8988T (cell line): ENCODE results near the gene HLA-DPB1.
"Not testable (repeated sequence)": the region's sequence is repeated elsewhere in the genome, so short reads cannot be mapped to it uniquely, and the experiment has no call there.

Source experiments
- DNase-seq: peaks from one replicate; pipeline ENCODE4 v3.0.0; 2011

HLA-DPB1 gene

DNA sequence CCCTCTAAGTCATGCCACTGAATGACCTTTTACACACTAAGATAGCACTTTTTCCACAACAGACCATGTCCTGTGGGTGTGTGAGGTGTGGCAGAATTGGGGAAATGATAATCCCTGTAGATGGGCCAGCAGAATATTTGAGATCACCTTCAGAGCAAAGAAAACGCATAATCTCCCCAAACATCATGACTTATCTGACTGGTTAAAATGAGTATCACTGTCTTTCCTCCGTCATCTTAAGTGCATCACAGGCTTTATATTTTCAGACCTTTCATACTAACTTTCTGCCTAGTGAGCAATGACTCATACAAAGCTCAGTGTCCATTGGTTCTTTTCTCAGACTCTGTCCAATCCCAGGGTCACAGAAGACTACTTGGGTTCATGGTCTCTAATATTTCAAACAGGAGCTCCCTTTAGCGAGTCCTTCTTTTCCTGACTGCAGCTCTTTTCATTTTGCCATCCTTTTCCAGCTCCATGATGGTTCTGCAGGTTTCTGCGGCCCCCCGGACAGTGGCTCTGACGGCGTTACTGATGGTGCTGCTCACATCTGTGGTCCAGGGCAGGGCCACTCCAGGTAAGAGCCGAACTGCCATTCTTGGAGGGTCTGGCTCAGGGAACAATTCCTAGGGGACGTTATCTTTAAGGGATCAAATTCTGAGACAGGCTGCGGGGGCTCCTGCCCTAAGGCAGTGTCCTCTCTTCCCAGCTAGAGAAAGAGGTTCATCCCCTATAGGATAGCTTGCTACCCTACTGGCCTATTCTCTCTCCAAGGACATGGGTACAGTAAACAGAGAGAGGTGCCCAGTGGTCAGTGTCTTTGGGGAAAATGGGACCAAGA, at the start of gene HLA-DPB1:
Gene HLA-DPB1, plus strand, starts transcription at position 423 of the 838 bp plus-strand sequence. Its CDS starts 52 bp downstream, at position 475.
- DNase-seq = no peak

DNA sequence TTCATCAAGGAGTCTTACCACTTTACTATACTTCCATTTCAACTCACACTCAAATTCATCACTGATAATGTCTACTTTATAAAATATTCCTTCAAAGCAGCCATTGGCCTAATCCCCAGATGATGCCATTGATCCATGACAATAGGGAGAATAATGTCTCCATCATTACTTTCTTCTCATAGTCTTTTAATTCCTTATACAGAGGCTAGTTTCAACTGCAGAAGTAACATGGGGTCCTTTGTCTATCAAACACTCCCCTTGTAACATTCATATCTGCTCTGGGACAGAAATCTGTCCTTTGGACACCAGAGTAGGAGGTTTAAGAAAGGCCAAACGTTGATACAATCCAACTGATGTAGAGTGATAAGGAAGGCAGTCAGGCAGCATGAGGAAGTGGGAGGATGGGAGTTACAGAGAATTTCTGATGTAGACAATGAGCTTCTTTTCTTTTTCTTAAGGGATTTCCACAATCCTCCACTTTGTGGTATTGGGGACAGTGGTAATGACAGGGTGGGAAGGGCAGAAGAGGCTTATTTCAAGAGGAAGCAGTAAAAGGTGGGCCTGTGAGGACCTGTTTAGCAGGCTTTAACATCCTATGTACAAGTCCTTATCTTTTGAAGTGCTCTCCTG, 47.5 kb upstream of the HLA-DPB1 start:
- no peak for DNase-seq

DNA sequence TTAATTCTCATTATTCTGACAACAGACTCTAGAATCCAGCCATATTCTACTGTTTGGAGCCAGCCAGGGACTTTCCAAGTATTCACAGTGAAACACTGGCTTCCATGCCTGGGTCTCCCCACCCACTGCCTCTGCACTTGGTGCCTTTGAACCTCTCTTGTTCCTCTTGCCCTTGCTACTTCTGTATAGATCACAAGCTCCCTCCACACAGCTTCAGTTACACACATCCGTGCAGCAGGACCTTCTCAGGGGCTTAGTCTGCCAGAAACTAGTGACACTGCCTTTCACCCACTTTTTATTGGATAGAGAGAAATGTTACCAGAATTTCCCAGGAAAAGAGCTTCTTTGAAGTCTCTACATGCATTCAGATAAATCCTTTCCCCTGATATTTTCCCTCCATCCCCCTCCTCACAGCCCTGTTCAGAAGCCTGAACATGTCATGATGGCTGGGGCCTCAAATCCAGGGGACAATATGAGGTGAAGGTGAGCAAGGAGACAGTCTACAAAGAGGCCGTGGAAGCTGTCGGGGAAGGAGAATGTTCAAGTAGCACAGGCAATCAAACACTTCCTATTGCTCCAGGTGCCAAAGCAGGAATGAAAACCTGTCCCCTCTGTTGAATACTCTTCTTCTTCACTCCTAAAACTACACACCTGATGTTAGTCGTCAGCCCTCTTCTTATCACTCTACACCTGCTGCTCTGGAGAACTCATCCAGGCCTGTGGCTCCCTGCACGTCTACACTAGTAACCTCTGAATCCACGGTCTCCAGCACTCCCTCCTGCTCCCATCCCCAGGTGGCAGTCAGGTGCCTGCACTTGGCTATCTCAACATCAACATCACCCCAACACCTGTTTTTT, 46.2 kb upstream of the HLA-DPB1 start:
- DNase-seq = no peak

DNA sequence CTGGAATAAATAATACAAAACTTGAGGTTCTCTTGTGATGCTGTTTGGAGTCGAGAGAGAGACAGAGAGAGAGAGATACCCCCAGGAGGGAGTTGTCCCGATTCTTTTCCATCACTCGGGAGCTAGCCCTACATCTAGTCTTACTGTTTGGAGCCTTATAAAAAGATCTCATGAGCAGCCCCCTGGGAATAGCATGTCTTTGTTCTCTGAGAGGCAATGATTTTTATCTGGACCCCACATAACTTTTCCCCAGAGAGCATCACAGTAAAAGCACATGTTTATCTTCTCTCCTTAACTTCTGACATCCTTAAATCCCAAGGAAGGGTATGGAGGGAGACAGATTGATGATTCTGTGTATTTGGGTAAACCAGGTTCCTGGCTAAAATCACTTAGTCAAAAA, 45.5 kb upstream of the HLA-DPB1 start:
- no peak for DNase-seq

- no peak for DNase-seq
Observed at GRCh38 chr6:33034554-33034953, 41.2 kb upstream of the HLA-DPB1 start.

GRCh38 chr6:33036535-33036934, 39.3 kb upstream of the HLA-DPB1 start:
- no peak for DNase-seq

DNA sequence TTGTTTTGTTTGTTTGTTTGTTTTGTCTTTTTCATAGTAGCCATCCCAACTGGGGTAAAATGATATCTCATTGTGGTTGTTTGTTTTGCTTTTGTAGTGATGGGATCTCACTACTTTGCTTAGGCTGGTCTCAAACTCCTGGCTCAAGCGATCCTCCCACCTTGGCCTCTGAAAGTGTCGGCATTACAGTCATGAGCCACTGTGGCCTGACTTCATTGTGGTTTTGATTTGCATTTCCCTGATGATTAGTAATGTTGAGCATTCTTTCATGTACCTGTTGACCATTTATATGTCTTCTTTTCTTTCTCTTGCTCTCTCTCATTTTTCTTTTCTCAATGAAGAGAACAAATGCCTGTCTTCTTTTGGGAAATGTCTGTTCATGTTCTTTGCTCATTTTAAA, 35.6 kb upstream of the HLA-DPB1 start:
- DNase-seq = no peak

DNA sequence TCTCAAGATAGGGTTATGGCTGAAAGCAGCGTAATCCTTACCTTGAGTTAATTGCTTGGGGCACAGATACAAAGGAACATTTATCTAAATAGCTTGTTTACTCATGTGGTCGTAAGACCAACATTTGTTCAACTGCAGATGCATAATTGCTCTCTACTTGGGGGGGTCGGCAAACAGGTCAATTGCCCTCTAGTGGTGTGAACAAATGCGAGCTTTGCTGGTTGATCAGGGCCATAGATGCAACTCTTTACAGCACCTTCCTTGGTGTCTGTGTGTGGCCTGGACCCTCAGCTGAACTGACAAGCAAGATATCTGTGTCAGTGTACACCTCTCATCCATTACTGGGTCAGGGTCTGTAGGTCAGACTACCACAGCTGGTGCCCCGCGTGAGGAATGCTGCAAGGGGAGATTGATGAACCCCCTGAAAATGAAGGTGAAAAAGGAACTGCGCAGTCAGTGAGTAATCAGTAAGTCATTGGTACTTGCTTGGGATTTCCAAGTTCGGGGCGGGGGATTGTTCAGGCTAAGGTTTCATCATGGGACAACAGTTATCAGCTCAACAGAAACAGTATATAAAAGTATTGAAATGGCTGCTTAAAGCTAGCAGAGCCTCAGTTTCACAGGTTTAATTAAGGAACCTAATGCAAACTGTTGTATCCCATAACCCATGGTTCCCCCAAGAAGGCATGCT, 26.3 kb upstream of the HLA-DPB1 start:
- no peak for DNase-seq

- DNase-seq = no peak
Observed at GRCh38 chr6:33050014-33050810, 25.6 kb upstream of the HLA-DPB1 start.

GRCh38 chr6:33052627-33053026, 23.2 kb upstream of the HLA-DPB1 start:
- no peak for DNase-seq

- no peak for DNase-seq
Observed at GRCh38 chr6:33053230-33053629, 22.6 kb upstream of the HLA-DPB1 start.

DNA sequence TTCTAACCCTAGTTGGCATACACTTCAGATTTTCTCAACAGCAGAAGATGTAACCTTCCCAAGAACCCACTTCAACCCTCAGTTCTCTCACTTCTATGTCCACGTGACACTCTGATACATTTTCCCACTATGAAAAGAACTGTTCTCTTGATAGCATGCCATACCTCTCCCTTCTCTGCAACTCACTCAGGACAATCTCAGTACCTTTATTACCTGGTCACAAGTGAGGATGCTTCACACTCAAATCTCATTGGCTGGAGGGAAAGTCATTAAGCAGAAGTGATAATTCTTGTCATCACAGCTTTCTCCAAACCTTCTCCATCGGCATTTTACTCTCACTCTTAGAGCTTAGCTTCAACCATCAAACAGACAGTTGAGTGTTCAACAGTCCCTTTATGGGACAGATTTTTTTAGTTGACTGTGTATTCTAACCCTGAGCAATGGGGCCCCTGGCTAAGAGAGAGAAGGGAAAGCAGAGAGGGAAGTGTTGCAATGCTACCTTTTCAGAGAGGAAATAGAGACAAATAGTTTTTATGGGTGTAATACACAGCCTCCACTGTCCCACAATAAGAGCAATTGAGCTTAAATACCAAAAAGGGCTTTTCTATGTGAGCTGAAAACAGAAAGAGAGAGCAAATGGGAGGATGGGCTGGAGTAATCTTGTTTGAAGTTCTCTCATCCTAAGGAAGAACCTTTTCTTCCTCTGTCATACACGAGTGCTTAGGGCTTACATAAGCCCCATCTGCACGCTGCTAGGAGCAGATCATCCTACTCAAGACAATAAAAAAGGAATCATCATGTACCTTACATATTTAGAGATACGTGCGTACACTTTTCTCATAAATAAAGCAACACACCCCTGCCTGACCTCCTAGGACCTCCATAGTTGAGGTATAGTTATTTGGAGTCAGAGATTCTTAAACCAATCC, 18.3 kb upstream of the HLA-DPB1 start:
- DNase-seq = no peak

GRCh38 chr6:33061987-33062386, 13.8 kb upstream of the HLA-DPB1 start:
- no peak for DNase-seq

DNA sequence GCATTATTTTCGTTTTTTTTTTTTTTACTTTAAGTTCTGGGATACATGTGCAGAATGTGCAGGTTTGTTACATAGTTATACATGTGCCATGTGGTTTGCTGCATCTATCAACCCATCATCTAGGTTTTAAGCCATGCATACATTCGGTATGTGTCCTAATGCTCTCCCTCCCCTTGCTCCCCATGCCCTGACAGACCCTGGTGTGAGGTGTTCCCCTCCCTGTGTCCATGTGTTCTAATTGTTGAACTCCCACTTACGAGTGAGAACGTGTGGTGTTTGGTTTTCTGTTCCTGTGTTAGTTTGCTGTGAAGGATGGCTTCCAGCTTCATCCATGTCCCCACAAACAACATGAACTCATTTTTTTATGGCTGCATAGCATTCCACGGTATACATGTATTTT, 12.4 kb upstream of the HLA-DPB1 start:
- DNase-seq = not testable (repeated sequence)

- no peak for DNase-seq
Observed at GRCh38 chr6:33064723-33065122, 11.1 kb upstream of the HLA-DPB1 start.

DNA sequence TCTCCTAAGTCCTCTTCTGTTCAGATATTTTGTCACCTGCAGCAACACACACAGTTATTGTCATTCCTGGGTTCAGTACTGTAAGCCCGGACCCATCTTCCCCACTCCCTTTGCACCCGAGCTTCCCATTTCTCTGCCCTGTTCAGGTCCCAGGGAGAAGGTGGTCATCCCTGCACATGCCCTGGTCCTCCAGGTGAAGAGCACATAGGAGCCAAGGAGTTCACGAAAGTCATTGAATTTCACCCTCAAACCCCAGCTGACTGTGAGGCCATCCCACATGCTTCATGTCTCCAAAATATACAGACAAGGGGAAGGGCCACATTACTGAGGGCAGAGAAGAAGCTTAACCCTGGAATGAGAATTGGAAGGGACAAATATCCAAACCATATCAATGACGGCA, 10.5 kb upstream of the HLA-DPB1 start:
- DNase-seq = no peak

- DNase-seq = no peak
Observed at GRCh38 chr6:33066917-33067521, 8.8 kb upstream of the HLA-DPB1 start.

- DNase-seq = no peak
Observed at GRCh38 chr6:33069021-33069738, 6.6 kb upstream of the HLA-DPB1 start.

GRCh38 chr6:33070909-33071308, 4.9 kb upstream of the HLA-DPB1 start:
- no peak for DNase-seq

GRCh38 chr6:33071569-33071968, 4.2 kb upstream of the HLA-DPB1 start:
- DNase-seq = no peak
